Measurements from ENCODE around the gene PCDH15. TPM values are rescaled to one million over a fixed set of nuclear protein-coding genes. Genes with fewer than 3 reads are reported as not detected.

PCDH15 gene
- total and polyA plus RNA-seq, 2 of the 8 experiments (the other 6 are each of a cell fraction or from before 2014, with no cell fraction given): 0.11 TPM; not detected in 1

- TF ChIP-seq CTBP2 (IDR thresholded peaks at IDR 0.05; ENCODE audit: borderline replicate concordance, insufficient read depth, insufficient read length, low read length) (no peak), SP4 (IDR thresholded peaks at IDR 0.05; ENCODE audit: low read length) (no peak), MAFK (IDR thresholded peaks at IDR 0.05; ENCODE audit: low read depth, low read length) (no peak), FOSL1 (IDR thresholded peaks at IDR 0.05; ENCODE audit: insufficient read depth, low read depth, low read length) (no peak), TEAD4 (IDR thresholded peaks at IDR 0.05; ENCODE audit: low read depth, low read length) (no peak), RXRA (IDR thresholded peaks at IDR 0.05; ENCODE audit: insufficient read depth, low read depth, low read length) (no peak)
Measured at GRCh38 chr10:54259104-54259503, 541.9 kb downstream of the PCDH15 start (continued).
